IPS-20b (cell line): ENCODE results near the gene MORC3.
"Not testable (repeated sequence)": the region's sequence is repeated elsewhere in the genome, so short reads cannot be mapped to it uniquely, and the experiment has no call there.

Experiments
- H3K27ac ChIP-seq: one replicate; pipeline ENCODE4 v1.5.1; 2013; ENCODE audit warnings: low read length
- H3K27me3 ChIP-seq: 2 replicates; pipeline ENCODE4 v1.6.1; 2013; ENCODE audit warnings: mild to moderate bottlenecking, low read length, inconsistent platforms; ENCODE audit not compliant: insufficient read depth
- H3K36me3 ChIP-seq: 2 replicates; pipeline ENCODE4 v1.6.1; 2013; ENCODE audit warnings: low read depth, mild to moderate bottlenecking, inconsistent platforms, low read length, moderate library complexity; ENCODE audit not compliant: insufficient read depth
- H3K4me1 ChIP-seq: 2 replicates; pipeline ENCODE4 v1.6.1; 2013; ENCODE audit warnings: mild to moderate bottlenecking, control low read depth, inconsistent platforms, low read length, moderate library complexity; ENCODE audit not compliant: insufficient read depth
- H3K4me3 ChIP-seq: 2 replicates; pipeline ENCODE4 v1.5.1; 2013; ENCODE audit warnings: mild to moderate bottlenecking, low read length, inconsistent platforms
- H3K9ac ChIP-seq: 2 replicates; pipeline ENCODE4 v1.6.1; 2013; ENCODE audit warnings: low read depth, mild to moderate bottlenecking, inconsistent platforms, low read length, moderate library complexity
- H3K9me3 ChIP-seq: 2 replicates; pipeline ENCODE4 v1.6.1; 2013; ENCODE audit warnings: mild to moderate bottlenecking, low read depth, low read length, inconsistent platforms; ENCODE audit not compliant: insufficient read depth

The MORC3 gene

DNA sequence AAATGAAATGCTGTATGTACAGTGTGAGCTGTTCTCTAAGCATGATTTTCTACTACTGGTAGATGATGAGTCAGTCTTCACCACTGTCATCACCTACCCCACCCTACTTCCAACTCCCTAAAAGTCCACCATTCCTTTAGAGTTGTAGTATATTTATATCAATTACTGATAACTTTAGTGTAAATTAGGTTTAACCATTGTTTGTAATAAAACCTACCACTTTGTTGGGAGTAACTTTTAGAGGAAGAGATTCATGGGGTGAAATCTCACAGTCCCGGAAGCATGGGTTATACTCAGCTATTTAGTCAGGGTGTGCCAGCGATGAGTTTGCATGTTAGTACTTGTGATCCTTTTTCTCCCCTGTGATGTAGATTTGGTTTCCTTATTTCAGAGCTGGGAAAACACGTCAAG is 17.1 kb downstream of the MORC3 start:
- Histone ChIP-seq H3K9me3 (no peaks in the 10 kb centered on the region), H3K4me1 (no peaks in the 10 kb centered on the region), H3K9ac (no peak overlapping the region), H3K4me3 (no peak overlapping the region), H3K27me3 (no peaks in the 10 kb centered on the region), H3K27ac (no peak overlapping the region), H3K36me3 (peaks cover 73% of the 10 kb centered on the region)

DNA sequence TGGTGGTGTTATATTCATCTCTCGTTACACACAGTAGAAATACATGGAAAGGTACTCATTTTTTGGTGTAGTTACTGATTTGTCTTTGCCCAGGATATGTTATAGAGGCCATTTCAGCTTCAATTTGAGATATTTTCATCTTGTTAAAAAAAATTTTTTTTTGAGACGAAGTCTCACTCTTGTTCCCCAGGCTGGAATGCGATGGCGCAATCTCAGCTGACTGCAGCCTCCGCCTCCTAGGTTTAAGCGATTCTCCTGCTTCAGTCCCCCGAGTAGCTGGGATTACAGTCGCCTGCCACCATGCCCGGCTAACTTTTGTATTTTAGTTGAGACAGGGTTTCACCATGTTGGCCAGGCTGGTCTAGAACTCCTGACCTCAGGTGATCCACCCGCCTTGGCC is 19.0 kb downstream of the MORC3 start:
- H3K27me3 ChIP-seq: no peaks in the 10 kb centered on the region
- no peak overlapping the region for H3K27ac ChIP-seq
- no peak overlapping the region for H3K4me3 ChIP-seq
- no peaks in the 10 kb centered on the region for H3K4me1 ChIP-seq
- H3K9ac ChIP-seq: no peak overlapping the region
- no peaks in the 10 kb centered on the region for H3K9me3 ChIP-seq
- peaks cover 80% of the 10 kb centered on the region for H3K36me3 ChIP-seq

DNA sequence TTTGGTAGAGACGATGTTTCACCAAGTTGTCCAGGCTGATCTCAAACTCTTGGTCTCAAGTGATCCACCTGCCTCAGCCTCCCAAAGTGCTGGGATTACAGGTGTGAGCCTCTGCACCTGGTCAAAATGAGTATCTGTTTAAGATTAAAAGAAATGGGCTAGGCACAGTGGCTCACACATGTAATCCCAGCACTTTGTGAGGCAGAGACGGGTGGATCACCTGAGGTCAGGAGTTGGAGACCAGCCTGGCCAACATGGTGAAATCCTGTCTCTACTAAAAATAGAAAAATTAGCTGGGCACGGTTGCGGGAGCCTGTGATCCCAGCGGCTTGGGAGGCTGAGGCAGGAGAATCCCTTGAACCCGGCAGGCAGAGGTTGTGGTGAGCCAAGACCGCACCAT is 22.6 kb downstream of the MORC3 start:
- not testable (repeated sequence) for H3K27ac ChIP-seq, H3K9ac ChIP-seq, H3K4me1 ChIP-seq, H3K9me3 ChIP-seq, H3K4me3 ChIP-seq, H3K27me3 ChIP-seq
- H3K36me3 ChIP-seq: peaks cover 90% of the 10 kb centered on the region

DNA sequence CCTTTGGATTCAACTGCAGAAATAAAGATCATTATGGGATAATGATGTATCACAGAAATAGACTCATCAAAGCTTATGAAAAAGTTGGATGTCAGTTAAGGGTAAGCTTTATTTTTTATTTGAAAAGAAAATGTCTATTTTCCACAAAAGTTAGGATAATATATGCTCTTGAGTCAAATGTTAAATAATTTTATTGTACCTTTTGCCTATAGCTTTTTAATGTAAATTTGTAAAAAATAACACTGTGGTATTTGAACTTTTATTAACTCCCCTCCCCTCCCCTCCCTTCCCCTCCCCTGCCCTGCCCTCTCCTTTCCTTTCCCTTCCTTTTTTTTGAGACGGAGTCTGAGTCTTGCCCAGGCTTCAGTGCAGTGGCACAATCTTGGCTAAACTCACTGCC is 24.9 kb downstream of the MORC3 start:
- Histone ChIP-seq H3K27ac (no peak overlapping the region), H3K27me3 (no peaks in the 10 kb centered on the region), H3K9me3 (no peaks in the 10 kb centered on the region), H3K36me3 (peaks cover 91% of the 10 kb centered on the region), H3K4me1 (no peaks in the 10 kb centered on the region), H3K4me3 (no peak overlapping the region), H3K9ac (no peak overlapping the region)

DNA sequence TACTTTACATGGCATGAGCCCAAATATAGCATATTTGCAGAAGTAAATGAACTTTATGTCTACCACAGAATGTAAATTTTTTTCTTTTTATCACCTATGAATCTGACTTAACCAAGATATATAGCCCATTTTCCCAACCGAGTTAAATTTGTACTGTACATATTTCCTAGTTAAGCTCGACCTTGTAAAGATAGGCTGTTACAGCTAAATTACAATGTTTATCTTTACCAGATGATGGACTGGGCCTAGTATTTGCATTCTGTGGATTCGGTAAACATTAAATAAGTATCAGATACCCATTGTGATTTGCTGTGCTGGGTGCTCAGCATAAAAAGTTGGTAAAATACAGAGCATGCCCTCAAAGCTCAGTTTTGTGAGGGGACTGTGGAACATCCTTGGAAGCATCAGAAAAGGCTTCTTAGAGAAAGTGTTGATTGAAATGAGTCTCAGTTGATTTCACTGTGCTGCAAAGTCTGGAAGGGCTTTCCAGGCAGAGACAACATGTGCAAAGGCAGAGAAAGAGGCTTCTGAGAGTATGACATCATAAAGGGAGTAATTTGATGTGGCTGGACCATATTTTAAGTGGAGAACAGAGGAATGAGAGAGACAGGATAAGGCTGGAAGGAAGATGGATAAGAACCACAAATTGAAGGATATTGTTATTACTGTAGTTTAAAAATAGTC is 27.4 kb downstream of the MORC3 start:
- Histone ChIP-seq H3K4me1 (no peaks in the 10 kb centered on the region), H3K36me3 (peaks cover 90% of the 10 kb centered on the region), H3K27me3 (no peaks in the 10 kb centered on the region), H3K27ac (no peak overlapping the region), H3K4me3 (no peak overlapping the region), H3K9me3 (no peaks in the 10 kb centered on the region), H3K9ac (no peak overlapping the region)

DNA sequence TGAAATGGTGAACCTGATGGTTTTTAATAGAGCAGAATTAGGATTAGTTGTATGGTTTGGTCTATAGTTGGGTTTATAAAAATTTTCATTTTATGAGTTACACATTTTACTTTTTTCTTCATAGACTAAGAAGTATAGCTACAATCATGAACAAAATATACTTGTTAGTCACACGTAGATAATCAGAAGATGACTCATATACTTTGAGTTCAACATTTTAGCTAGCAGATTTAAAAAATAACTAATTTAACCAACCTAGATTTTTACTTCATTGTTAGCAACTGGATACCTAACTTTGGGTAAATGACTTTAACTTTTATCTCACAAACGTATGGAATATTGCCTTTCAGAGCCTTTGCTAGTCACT is 27.9 kb downstream of the MORC3 start:
- Histone ChIP-seq H3K36me3 (peaks cover 90% of the 10 kb centered on the region), H3K4me3 (no peak overlapping the region), H3K9me3 (no peaks in the 10 kb centered on the region), H3K9ac (no peak overlapping the region), H3K27me3 (no peaks in the 10 kb centered on the region), H3K4me1 (no peaks in the 10 kb centered on the region), H3K27ac (no peak overlapping the region)

DNA sequence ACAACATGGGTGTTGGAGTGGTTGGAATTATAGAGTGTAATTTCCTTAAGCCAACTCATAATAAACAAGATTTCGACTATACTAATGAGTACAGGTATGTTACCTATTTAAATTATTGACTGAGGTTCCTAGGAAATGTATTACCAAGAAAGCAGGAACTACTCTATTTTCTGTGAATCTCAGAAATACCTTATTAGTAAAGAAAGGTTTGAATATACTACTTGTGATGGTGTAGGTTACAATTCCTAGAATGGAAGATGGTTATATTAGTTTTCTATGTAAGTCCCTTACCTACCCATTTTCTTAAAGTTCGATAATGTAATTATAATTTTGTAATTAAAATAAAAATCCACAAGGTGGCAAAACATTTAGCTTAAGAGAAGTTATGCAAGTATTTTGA is 29.3 kb downstream of the MORC3 start:
- no peaks in the 10 kb centered on the region for H3K4me1 ChIP-seq
- no peaks in the 10 kb centered on the region for H3K9me3 ChIP-seq
- no peaks in the 10 kb centered on the region for H3K27me3 ChIP-seq
- no peak overlapping the region for H3K27ac ChIP-seq
- H3K4me3 ChIP-seq: no peak overlapping the region
- no peak overlapping the region for H3K9ac ChIP-seq
- H3K36me3 ChIP-seq: peaks cover 78% of the 10 kb centered on the region

DNA sequence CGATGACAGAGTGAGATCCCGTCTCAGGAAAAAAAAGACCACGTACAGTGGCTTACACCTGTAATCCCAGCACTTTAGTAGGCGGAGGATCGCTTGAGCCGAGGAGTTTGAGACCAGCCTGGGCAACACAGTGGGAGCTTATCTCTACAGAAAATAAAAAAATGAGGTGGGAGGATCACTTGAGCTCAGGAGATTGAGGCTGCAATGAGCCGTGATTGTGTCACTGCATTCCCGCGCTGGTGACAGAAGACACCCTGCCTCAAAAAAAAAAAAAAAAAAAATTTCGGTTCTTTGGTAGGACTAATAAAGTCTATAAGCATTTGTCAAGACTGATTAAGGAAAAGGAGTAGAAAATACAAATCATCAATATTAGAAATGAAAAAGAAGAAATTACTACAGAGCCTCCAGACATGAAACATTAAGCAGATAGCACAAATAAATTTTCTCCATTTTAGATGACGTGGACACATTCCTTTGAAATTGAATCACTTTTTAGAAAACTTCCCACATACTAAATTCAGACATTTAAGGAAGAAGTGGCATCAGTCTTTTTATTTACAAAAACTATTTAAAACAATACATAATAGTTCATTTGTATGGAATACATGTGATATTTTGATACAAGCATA is 30.4 kb downstream of the MORC3 start:
- no peak overlapping the region for H3K27ac ChIP-seq
- H3K4me3 ChIP-seq: no peak overlapping the region
- H3K9me3 ChIP-seq: no peaks in the 10 kb centered on the region
- no peak overlapping the region for H3K9ac ChIP-seq
- no peaks in the 10 kb centered on the region for H3K4me1 ChIP-seq
- H3K36me3 ChIP-seq: peaks cover 75% of the 10 kb centered on the region
- no peaks in the 10 kb centered on the region for H3K27me3 ChIP-seq

DNA sequence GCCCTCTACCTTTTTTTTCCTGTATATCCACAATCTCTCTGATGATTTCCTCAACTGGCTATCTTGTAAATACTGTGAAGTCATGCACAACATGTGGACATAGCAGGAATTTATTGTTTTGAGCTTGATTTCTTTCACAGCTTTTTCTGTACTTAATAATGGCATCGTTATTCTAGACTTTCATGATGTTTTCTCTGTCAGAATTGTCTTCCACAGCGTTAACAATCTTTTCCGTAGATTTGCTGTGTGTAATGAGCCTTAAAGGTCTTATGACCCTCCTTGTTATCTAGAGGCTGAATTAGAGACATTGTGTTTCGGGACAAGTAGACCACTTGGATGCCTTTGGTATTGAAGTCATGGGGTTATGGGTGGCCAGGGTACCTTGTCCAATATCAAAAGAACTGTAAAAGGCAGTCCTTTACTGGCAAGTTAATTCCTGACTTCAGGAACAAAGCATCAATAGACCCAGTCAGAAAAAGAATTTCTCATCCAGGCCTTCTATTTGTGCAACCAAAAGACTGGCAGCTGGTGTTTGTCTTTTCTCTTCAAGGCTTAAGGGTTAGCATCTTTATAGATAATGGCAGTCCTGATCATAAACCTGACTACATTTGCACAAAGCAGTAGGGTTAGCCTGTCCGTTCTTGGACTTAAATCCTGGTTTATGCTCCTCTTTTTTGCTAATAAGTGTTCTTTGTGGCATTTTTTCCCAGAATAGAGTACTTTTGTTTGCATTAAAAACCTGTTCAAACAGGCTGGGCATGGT is 35.1 kb downstream of the MORC3 start:
- Histone ChIP-seq H3K4me1 (no peaks in the 10 kb centered on the region), H3K4me3 (no peak overlapping the region), H3K27me3 (no peaks in the 10 kb centered on the region), H3K27ac (no peak overlapping the region), H3K9ac (no peak overlapping the region), H3K9me3 (no peaks in the 10 kb centered on the region), H3K36me3 (peaks cover 69% of the 10 kb centered on the region)

DNA sequence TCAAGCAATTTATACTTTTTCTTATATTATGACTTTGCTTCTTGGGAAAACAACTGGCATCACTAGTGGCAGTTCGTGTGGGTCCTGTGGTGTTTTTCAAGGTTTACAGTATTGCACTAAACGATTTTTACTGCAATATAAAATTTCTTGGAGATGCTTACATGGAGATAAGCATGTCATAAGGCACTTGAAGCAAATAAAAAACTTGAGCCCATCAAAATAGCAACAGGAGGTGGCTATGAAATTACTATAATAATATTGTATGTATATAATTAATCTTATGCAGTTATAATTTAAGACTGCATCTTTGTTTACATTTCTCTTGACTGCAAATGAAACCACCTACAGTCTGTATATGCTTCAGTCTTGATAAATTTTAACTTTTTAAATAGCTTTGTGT is 35.9 kb downstream of the MORC3 start:
- H3K27ac ChIP-seq: no peak overlapping the region
- no peak overlapping the region for H3K9ac ChIP-seq
- H3K9me3 ChIP-seq: no peaks in the 10 kb centered on the region
- H3K4me1 ChIP-seq: no peaks in the 10 kb centered on the region
- H3K27me3 ChIP-seq: no peaks in the 10 kb centered on the region
- peaks cover 69% of the 10 kb centered on the region for H3K36me3 ChIP-seq
- no peak overlapping the region for H3K4me3 ChIP-seq

DNA sequence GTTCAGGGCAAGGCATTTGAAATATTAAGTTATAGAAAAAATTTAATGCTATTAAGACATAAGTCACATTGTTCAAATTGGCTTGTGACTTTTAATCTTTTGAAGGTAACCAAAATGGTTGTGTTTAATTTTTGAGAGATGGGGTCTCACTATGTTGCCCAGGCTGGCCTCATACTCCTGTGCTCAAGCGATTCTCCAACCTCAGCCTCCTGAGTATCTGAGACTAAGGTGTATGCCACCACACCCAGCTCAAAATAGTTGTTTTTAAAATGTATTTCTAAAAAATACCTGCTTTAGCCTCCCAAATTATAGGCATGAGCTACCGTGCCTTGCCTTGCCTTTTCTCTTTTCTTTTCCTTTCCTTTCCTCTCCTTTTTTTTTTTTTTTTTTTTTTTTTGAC is 39.2 kb downstream of the MORC3 start:
- no peaks in the 10 kb centered on the region for H3K27me3 ChIP-seq
- no peak overlapping the region for H3K27ac ChIP-seq
- H3K9ac ChIP-seq: no peak overlapping the region
- H3K4me3 ChIP-seq: no peak overlapping the region
- peaks cover 84% of the 10 kb centered on the region for H3K36me3 ChIP-seq
- no peaks in the 10 kb centered on the region for H3K4me1 ChIP-seq
- no peaks in the 10 kb centered on the region for H3K9me3 ChIP-seq

DNA sequence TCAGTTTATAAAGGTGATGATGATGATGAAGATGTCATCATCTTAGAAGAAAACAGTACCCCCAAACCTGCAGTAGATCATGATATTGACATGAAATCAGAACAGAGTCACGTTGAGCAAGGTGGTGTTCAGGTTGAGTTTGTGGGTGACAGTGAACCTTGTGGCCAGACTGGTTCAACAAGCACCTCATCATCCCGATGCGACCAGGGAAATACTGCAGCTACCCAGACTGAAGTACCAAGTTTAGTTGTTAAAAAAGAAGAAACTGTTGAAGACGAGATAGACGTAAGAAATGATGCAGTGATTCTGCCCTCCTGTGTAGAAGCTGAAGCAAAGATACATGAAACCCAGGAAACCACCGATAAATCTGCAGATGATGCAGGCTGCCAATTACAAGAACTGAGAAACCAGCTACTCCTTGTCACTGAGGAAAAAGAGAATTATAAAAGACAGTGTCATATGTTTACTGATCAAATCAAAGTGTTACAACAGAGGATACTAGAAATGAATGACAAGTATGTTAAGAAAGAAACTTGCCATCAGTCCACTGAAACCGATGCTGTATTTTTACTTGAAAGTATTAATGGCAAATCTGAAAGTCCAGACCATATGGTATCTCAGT is 49.2 kb downstream of the MORC3 start:
- no peak overlapping the region for H3K4me3 ChIP-seq
- no peak overlapping the region for H3K9ac ChIP-seq
- peaks cover 92% of the 10 kb centered on the region for H3K36me3 ChIP-seq
- no peak overlapping the region for H3K27ac ChIP-seq
- no peaks in the 10 kb centered on the region for H3K27me3 ChIP-seq
- H3K4me1 ChIP-seq: no peaks in the 10 kb centered on the region
- no peaks in the 10 kb centered on the region for H3K9me3 ChIP-seq
